ENCODE results near the gene RYR2. TPM values are rescaled to one million over a fixed set of nuclear protein-coding genes. Genes with fewer than 3 reads are reported as not detected.

The RYR2 gene
- total RNA-seq, 2 donors from 2014 or later: 14.2 to 17.1 TPM

DNA sequence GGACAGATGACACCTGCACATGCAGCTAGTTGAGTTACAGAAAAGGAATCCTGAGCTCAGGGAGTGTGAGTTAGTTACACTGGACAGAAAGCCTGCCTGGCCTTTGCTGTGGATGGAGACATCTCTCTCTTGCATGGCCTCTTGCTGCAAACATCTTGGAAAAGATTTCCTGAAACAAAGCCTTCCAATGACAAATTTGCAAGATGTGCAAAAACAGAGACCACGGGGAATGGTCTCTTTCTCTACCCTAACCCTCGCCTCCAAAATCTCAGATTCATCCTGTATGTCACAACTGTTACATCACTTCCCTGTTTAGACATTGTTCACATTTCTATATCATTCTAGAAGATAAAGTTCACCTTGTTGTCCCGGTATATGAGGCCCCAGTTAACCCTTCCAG, 415.6 kb downstream of the RYR2 start:
- TF ChIP-seq POLR2A (IDR thresholded peaks at IDR 0.05) (no peak), CTCF (IDR thresholded peaks at IDR 0.05) (no peak)
- intact Hi-C loops (cut with DNase I): no loop called here
- H3K9me3 ChIP-seq: no peaks in the 10 kb centered on the region
- no peak overlapping the region for H3K27ac ChIP-seq
- ATAC-seq (no peak), DNase-seq (no peak)
- no peak overlapping the region for H3K4me3 ChIP-seq
- H3K4me1 ChIP-seq: no peaks in the 10 kb centered on the region
- WGBS, 2 donors: 64 to 75% methylated on average over 3 of the region's 3 CpGs
- H3K36me3 ChIP-seq (replicated peaks in 1 of 2; ENCODE audit: insufficient read depth in 1 of 2, low read depth in 2 of 2): no peaks in the 10 kb centered on the region
- no peaks in the 10 kb centered on the region for H3K27me3 ChIP-seq

DNA sequence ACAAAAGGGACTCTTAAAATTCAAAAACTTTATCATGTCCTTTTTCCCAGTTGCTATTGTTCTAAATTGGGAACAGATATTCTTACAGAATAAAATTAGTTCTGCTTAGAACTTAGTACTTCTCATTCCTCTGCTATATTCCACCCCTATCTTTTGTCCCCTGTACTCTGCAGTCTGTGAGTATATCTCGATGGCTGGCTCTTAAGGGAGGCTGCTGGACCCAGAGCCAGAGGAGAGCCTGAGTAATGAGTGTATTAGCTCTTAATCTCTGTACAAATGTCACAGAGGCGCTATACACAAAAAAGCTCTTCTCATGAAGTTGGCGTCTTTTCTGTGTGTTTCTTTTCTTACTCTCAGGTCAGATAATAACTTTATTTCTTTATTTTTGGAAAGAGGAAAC, 425.3 kb downstream of the RYR2 start:
- DNase-seq (no peak), ATAC-seq (no peak)
- Histone ChIP-seq H3K4me3 (no peak overlapping the region), H3K36me3 (replicated peaks in 1 of 2; ENCODE audit: insufficient read depth in 1 of 2, low read depth in 2 of 2) (no peaks in the 10 kb centered on the region), H3K4me1 (no peaks in the 10 kb centered on the region), H3K27me3 (no peaks in the 10 kb centered on the region), H3K9me3 (no peaks in the 10 kb centered on the region), H3K27ac (no peak overlapping the region)
- no peak for TF ChIP-seq POLR2A (IDR thresholded peaks at IDR 0.05)
- WGBS, 2 donors: 43 to 55% methylated on average over 3 of the region's 3 CpGs
- intact Hi-C loops (cut with DNase I): no loop called here

GRCh38 chr1:237470712-237471338, 428.8 kb downstream of the RYR2 start:
- H3K27me3 ChIP-seq: no peaks in the 10 kb centered on the region
- intact Hi-C loops (cut with DNase I): no loop called here
- peak overlapping the region; percentile 28 to 77 (median 61) for H3K27ac ChIP-seq
- no peak for TF ChIP-seq CTCF (IDR thresholded peaks at IDR 0.05)
- peak in 2 of 3 donors; percentile 65 to 70 for TF ChIP-seq POLR2A (IDR thresholded peaks at IDR 0.05)
- ATAC-seq (peak; percentile 98), DNase-seq (peak; percentile 85 to 95 (median 90))
- no peaks in the 10 kb centered on the region for H3K9me3 ChIP-seq
- no peaks in the 10 kb centered on the region for H3K4me1 ChIP-seq
- 35 to 46% methylated on average over 7 of the region's 7 CpGs for WGBS, 2 donors
- no peak overlapping the region for H3K4me3 ChIP-seq
- no peaks in the 10 kb centered on the region for H3K36me3 ChIP-seq (replicated peaks in 1 of 2; ENCODE audit: insufficient read depth in 1 of 2, low read depth in 2 of 2)

DNA sequence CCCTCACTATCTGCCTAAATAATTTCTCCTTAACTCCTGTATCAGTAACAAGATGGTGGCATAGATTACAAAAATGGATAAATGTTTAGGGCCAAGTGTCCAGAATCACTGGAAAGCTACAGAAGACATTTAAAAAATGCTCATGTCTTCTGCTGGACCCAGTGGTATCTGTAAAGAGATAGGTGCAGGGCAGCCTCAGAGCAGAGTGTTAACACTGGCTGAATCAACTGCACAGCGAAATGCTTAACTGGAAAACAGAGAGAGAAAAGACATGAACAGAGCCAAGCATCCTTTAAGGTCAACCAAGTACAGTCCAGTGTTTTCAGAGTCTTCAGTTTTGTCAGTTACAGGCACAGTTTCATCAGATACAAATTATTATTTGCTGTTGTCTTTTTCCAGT, 429.4 kb downstream of the RYR2 start:
- TF ChIP-seq CTCF (IDR thresholded peaks at IDR 0.05) (no peak), POLR2A (IDR thresholded peaks at IDR 0.05) (no peak)
- peak overlapping the region; percentile 28 to 77 (median 61) for H3K27ac ChIP-seq
- H3K4me1 ChIP-seq: no peaks in the 10 kb centered on the region
- H3K36me3 ChIP-seq (replicated peaks in 1 of 2; ENCODE audit: insufficient read depth in 1 of 2, low read depth in 2 of 2): no peaks in the 10 kb centered on the region
- intact Hi-C loops (cut with DNase I): no loop called here
- no peaks in the 10 kb centered on the region for H3K9me3 ChIP-seq
- DNase-seq: no peak
- peak overlapping the region in 1 of 2 donors; percentile 2 for H3K4me3 ChIP-seq
- ATAC-seq: peak; percentile 33
- no peaks in the 10 kb centered on the region for H3K27me3 ChIP-seq
- 0 to 25% methylated on average over 1 of the region's 1 CpG for WGBS, 2 donors

DNA sequence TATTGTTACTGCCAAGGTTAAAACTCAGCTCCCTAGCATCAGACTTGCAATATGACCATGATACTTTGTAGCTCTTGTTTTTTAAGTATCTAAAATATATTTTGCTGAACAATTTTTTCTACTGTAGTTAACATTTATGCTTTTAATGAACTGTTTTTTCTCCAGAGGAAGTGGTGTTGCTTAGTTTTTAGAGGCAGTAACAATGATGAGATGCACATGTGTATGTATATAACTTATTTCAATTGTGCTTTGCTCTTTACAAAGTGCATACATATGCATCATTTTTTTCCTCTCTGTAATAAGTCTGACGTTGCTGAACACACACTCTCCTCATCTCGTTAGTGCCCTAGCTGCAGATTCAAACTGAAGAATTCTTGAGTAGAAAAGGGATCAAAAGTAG, 430.0 kb downstream of the RYR2 start:
- Histone ChIP-seq H3K27me3 (no peaks in the 10 kb centered on the region), H3K4me1 (no peaks in the 10 kb centered on the region), H3K36me3 (replicated peaks in 1 of 2; ENCODE audit: insufficient read depth in 1 of 2, low read depth in 2 of 2) (no peaks in the 10 kb centered on the region), H3K4me3 (peak overlapping the region in 1 of 2 donors; percentile 2), H3K27ac (peak overlapping the region in 2 of 4 donors; percentile 75 to 77), H3K9me3 (no peaks in the 10 kb centered on the region)
- no peak for ATAC-seq
- TF ChIP-seq POLR2A (IDR thresholded peaks at IDR 0.05) (no peak), CTCF (IDR thresholded peaks at IDR 0.05) (no peak)
- WGBS, 2 donors: 0 to 19% methylated on average over 2 of the region's 2 CpGs
- no peak for DNase-seq
- intact Hi-C loops (cut with DNase I): no loop called here
